H9 (cell line): Measurements from ENCODE around the gene POLR3H. TPM values are rescaled to one million over a fixed set of nuclear protein-coding genes. Genes with fewer than 3 reads are reported as not detected.
A peak's percentile ranks its signal among the peaks of the same experiment; 100 is the strongest.

Experiments
- DNase-seq: peaks from one replicate; pipeline ENCODE4 v3.0.0-alpha.2; 2017
- H2AFZ ChIP-seq: one replicate; pipeline ENCODE4 v1.6.1; 2013; ENCODE audit warnings: mild to moderate bottlenecking, low read length, control low read depth, moderate library complexity
- H2AK5ac ChIP-seq: 2 replicates; pipeline ENCODE4 v1.6.1; 2013; ENCODE audit warnings: low read length, control low read depth, mixed read lengths; ENCODE audit not compliant: insufficient read length
- H2BK120ac ChIP-seq: one replicate; pipeline ENCODE4 v1.6.1; 2013; ENCODE audit warnings: low read depth, mild to moderate bottlenecking, low read length, control low read depth, inconsistent platforms; ENCODE audit not compliant: poor library complexity, severe bottlenecking
- H2BK12ac ChIP-seq: 2 replicates; pipeline ENCODE4 v1.6.1; 2013; ENCODE audit warnings: low read length, control low read depth, mixed read lengths, low read depth; ENCODE audit not compliant: insufficient read length
- H2BK15ac ChIP-seq: 2 replicates; pipeline ENCODE4 v1.6.1; 2013; ENCODE audit warnings: low read depth, low read length, control low read depth
- H2BK20ac ChIP-seq: one replicate; pipeline ENCODE4 v1.6.1; 2013; ENCODE audit warnings: low read depth, mild to moderate bottlenecking, low read length, control low read depth, inconsistent platforms; ENCODE audit not compliant: poor library complexity, severe bottlenecking
- H2BK5ac ChIP-seq: 2 replicates; pipeline ENCODE4 v1.6.1; 2013; ENCODE audit warnings: low read length, control low read depth, mixed read lengths; ENCODE audit not compliant: insufficient read length
- H3K14ac ChIP-seq: 2 replicates; pipeline ENCODE4 v1.6.1; 2013; ENCODE audit warnings: low read length, control low read depth; ENCODE audit not compliant: insufficient read depth
- H3K18ac ChIP-seq: 2 replicates; pipeline ENCODE4 v1.6.1; 2013; ENCODE audit warnings: low read depth, mild to moderate bottlenecking, mixed read lengths, low read length, control low read depth; ENCODE audit not compliant: insufficient read length
- H3K23ac ChIP-seq: 2 replicates; pipeline ENCODE4 v1.6.1; 2013; ENCODE audit warnings: low read length, control low read depth, mixed read lengths, low read depth; ENCODE audit not compliant: insufficient read length
- H3K23me2 ChIP-seq: 2 replicates; pipeline ENCODE4 v1.6.1; 2013; ENCODE audit warnings: low read depth, mild to moderate bottlenecking, mixed read lengths, low read length, control low read depth; ENCODE audit not compliant: insufficient read length, poor library complexity, severe bottlenecking
- H3K27ac ChIP-seq: 2 replicates; pipeline ENCODE4 v1.5.1; 2013; ENCODE audit warnings: low read length, control low read depth, mixed read lengths, low read depth; ENCODE audit not compliant: insufficient read length
- H3K27me3 ChIP-seq: 2 replicates; pipeline ENCODE4 v1.6.1; 2013; ENCODE audit warnings: low read length, control low read depth, inconsistent platforms; ENCODE audit not compliant: insufficient read depth
- H3K4ac ChIP-seq: 2 replicates; pipeline ENCODE4 v1.6.1; 2013; ENCODE audit warnings: low read depth, mild to moderate bottlenecking, control low read depth, inconsistent platforms, low read length, moderate library complexity
- H3K4me1 ChIP-seq: 2 replicates; pipeline ENCODE4 v1.6.1; 2013; ENCODE audit warnings: low read length, control low read depth, inconsistent platforms; ENCODE audit not compliant: insufficient read depth
- H3K4me2 ChIP-seq: 2 replicates; pipeline ENCODE4 v1.6.1; 2013; ENCODE audit warnings: low read length, control low read depth, mixed read lengths; ENCODE audit not compliant: insufficient read length, insufficient read depth
- H3K56ac ChIP-seq: 2 replicates; pipeline ENCODE4 v1.6.1; 2013; ENCODE audit warnings: low read depth, mild to moderate bottlenecking, mixed read lengths, low read length, control low read depth; ENCODE audit not compliant: insufficient read length
- H3K79me1 ChIP-seq: 2 replicates; pipeline ENCODE4 v1.6.1; 2013; ENCODE audit warnings: low read depth, mild to moderate bottlenecking, moderate library complexity, low read length, control low read depth, inconsistent platforms; ENCODE audit not compliant: insufficient read depth, poor library complexity, severe bottlenecking
- H3K79me2 ChIP-seq: 2 replicates; pipeline ENCODE4 v1.6.1; 2013; ENCODE audit warnings: low read length, control low read depth, inconsistent platforms; ENCODE audit not compliant: insufficient read depth
- H3K9ac ChIP-seq: 2 replicates; pipeline ENCODE4 v1.6.1; 2013; ENCODE audit warnings: low read length, control low read depth, mixed read lengths; ENCODE audit not compliant: insufficient read length; ENCODE audit errors: extremely low read depth
- H3K9me3 ChIP-seq: one replicate; pipeline ENCODE4 v1.6.1; 2013; ENCODE audit warnings: low read depth, low read length, inconsistent platforms; ENCODE audit not compliant: control insufficient read depth
- H3T11ph ChIP-seq: one replicate; pipeline ENCODE4 v1.6.1; 2013; ENCODE audit warnings: mild to moderate bottlenecking, low read length, control low read depth, inconsistent platforms
- H4K20me1 ChIP-seq: one replicate; pipeline ENCODE4 v1.6.1; 2013; ENCODE audit not compliant: control insufficient read depth, insufficient read length, insufficient read depth
- H4K5ac ChIP-seq: 2 replicates; pipeline ENCODE4 v1.6.1; 2013; ENCODE audit warnings: low read depth, mild to moderate bottlenecking, mixed read lengths, low read length, control low read depth; ENCODE audit not compliant: insufficient read length
- H4K8ac ChIP-seq: replicated peaks from 2 replicates; pipeline ENCODE4 v1.6.1; 2013; ENCODE audit warnings: low read length, control low read depth, mixed read lengths, low read depth; ENCODE audit not compliant: insufficient read length
- H4K91ac ChIP-seq: 2 replicates; pipeline ENCODE4 v1.6.1; 2013; ENCODE audit warnings: low read depth, mild to moderate bottlenecking, moderate library complexity, mixed read lengths, low read length, control low read depth; ENCODE audit not compliant: insufficient read length
- H3K27ac Mint-ChIP-seq, 3 experiments: 2 replicates in 2 of 3; 3 replicates in 1 of 3; pipeline ENCODE4 v1.8.0; 2020 to 2021; ENCODE audit warnings: mixed read lengths in 3 of 3, mild to moderate bottlenecking in 1 of 3, moderate library complexity in 1 of 3
- H3K27me3 Mint-ChIP-seq: 2 replicates; pipeline ENCODE4 v1.8.0; 2021; ENCODE audit warnings: low read depth, mild to moderate bottlenecking, moderate library complexity, mixed read lengths
- H3K36me3 Mint-ChIP-seq, 3 experiments: 2 replicates in 2 of 3; 3 replicates in 1 of 3; pipeline ENCODE4 v1.8.0; 2020 to 2021; ENCODE audit warnings: low read depth in 3 of 3, mixed read lengths in 3 of 3; ENCODE audit not compliant: insufficient read depth in 1 of 3
- H3K4me1 Mint-ChIP-seq, 2 experiments: 2 replicates each; pipeline ENCODE4 v1.8.0; 2020; ENCODE audit warnings: mixed read lengths in 2 of 2
- H3K4me3 Mint-ChIP-seq, 2 experiments: 2 replicates in 1 of 2; 3 replicates in 1 of 2; pipeline ENCODE4 v1.8.0; 2020 to 2021; ENCODE audit warnings: mild to moderate bottlenecking in 2 of 2, mixed read lengths in 2 of 2, moderate library complexity in 1 of 2
- H3K9me3 Mint-ChIP-seq, 2 experiments: 2 replicates in 1 of 2; 3 replicates in 1 of 2; pipeline ENCODE4 v1.8.0; 2020; ENCODE audit warnings: mild to moderate bottlenecking in 2 of 2, mixed read lengths in 2 of 2, moderate library complexity in 1 of 2
- WGBS: extraction: QIAGEN DNeasy Blood & Tissue Kit; methylation state at CpG from one replicate; pipeline ENCODE4 v1.1.7; 2013; ENCODE audit warnings: missing lambda C conversion rate, low lambda C conversion rate, mixed read lengths; ENCODE audit not compliant: insufficient read length; ENCODE audit errors: extremely low coverage; 5-methylcytosine and 5-hydroxymethylcytosine counted together
- total RNA-seq: library from RNA; stranded (reverse); gene quantifications from 2 replicates; pipeline ENCODE4 v1.2.1, GENCODE V29; 2021
- TF ChIP-seq, protein P1 (sequence below): fragments of 200-600 bp; sonication (generic); conservative IDR thresholded peaks from 3 replicates; pipeline ENCODE4 v1.8.0; 2021; ENCODE audit warnings: antibody characterized with exemption, mild to moderate bottlenecking

Gene POLR3H
- total RNA-seq, 1 experiment from 2014 or later = 68.2 TPM

- Histone ChIP-seq H4K8ac (no peak overlapping the region), H4K5ac (no peak overlapping the region), H3K14ac (no peak overlapping the region), H2BK15ac (no peak overlapping the region), H3K27me3 (no peaks in the 10 kb centered on the region), H3K4me1 (0 out of 2 replicates have a peak, but pooled peaks cover 2% of the 10 kb centered on the region), H3K4ac (no peak overlapping the region), H3K23me2 (no peaks in the 10 kb centered on the region), H3K23ac (no peak overlapping the region), H2BK120ac (no peak overlapping the region), H2AFZ (no peak overlapping the region), H3K27ac (no peak overlapping the region), H2BK20ac (no peak overlapping the region), H3K9ac (no peak overlapping the region), H3K79me2 (no peaks in the 10 kb centered on the region), H3K56ac (no peak overlapping the region), H3K4me2 (no peak overlapping the region), H4K91ac (no peak overlapping the region), H3K18ac (no peak overlapping the region), H3T11ph (no peak overlapping the region), H4K20me1 (no peaks in the 10 kb centered on the region), H2BK12ac (no peak overlapping the region), H3K9me3 (no peaks in the 10 kb centered on the region), H2AK5ac (no peak overlapping the region), H2BK5ac (no peak overlapping the region), H3K79me1 (no peaks in the 10 kb centered on the region)
- no CpG with 5 or more reads among the region's 26 CpGs for WGBS
- Mint-ChIP-seq H3K4me3 (no peak overlapping the region), H3K27ac (peak overlapping the region in 1 of 3 experiments; percentile 74; a peak in 2 of 7 replicates), H3K36me3 (peaks cover 0 to 11% (median 4%) of the 10 kb centered on the region in 3 experiments; a peak in 4 of 7 replicates), H3K27me3 (peaks cover 2% of the 10 kb centered on the region), H3K4me1 (no peaks in the 10 kb centered on the region; a peak in 1 of 4 replicates), H3K9me3 (no peaks in the 10 kb centered on the region)
- TF ChIP-seq, protein P1, sequence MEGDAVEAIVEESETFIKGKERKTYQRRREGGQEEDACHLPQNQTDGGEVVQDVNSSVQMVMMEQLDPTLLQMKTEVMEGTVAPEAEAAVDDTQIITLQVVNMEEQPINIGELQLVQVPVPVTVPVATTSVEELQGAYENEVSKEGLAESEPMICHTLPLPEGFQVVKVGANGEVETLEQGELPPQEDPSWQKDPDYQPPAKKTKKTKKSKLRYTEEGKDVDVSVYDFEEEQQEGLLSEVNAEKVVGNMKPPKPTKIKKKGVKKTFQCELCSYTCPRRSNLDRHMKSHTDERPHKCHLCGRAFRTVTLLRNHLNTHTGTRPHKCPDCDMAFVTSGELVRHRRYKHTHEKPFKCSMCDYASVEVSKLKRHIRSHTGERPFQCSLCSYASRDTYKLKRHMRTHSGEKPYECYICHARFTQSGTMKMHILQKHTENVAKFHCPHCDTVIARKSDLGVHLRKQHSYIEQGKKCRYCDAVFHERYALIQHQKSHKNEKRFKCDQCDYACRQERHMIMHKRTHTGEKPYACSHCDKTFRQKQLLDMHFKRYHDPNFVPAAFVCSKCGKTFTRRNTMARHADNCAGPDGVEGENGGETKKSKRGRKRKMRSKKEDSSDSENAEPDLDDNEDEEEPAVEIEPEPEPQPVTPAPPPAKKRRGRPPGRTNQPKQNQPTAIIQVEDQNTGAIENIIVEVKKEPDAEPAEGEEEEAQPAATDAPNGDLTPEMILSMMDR = no peak
- DNase-seq = no peak
Observed at GRCh38 chr22:41574847-41575381, 30.6 kb upstream of the POLR3H start.
